Measurements from ENCODE around the gene UGT1A9.

GRCh38 chr2:233789554-233789953 lies 117.9 kb downstream of the UGT1A9 start:
- TF ChIP-seq CTCF (conservative IDR thresholded peaks at IDR 0.05 in 1 of 2, IDR thresholded peaks at IDR 0.05 in 1 of 2; ENCODE audit: low read depth in 1 of 2, low read length in 2 of 2): no peak
- TF ChIP-seq EZH2 (IDR thresholded peaks at IDR 0.05; ENCODE audit: low read length, missing control alignments): no peak

All from fibroblast of lung (primary cell).